NCI-H2107 (cell line): ENCODE measurements around the gene MFSD11.
"Not testable (repeated sequence)": the region's sequence is repeated elsewhere in the genome, so short reads cannot be mapped to it uniquely, and the experiment has no call there.

Experiments used
- DNase-seq: peaks from one replicate; lab custom pipeline; 2025; lab: John Stamatoyannopoulos, UW

Gene MFSD11

GRCh38 chr17:76726776-76727718, 10.9 kb upstream of the MFSD11 start, which contains the start of gene METTL23:
TSS of gene METTL23 (plus strand) at chr17:76726839. CDS start at chr17:76729711, 2,872 bp downstream.
- DNase-seq, result no peak

DNA sequence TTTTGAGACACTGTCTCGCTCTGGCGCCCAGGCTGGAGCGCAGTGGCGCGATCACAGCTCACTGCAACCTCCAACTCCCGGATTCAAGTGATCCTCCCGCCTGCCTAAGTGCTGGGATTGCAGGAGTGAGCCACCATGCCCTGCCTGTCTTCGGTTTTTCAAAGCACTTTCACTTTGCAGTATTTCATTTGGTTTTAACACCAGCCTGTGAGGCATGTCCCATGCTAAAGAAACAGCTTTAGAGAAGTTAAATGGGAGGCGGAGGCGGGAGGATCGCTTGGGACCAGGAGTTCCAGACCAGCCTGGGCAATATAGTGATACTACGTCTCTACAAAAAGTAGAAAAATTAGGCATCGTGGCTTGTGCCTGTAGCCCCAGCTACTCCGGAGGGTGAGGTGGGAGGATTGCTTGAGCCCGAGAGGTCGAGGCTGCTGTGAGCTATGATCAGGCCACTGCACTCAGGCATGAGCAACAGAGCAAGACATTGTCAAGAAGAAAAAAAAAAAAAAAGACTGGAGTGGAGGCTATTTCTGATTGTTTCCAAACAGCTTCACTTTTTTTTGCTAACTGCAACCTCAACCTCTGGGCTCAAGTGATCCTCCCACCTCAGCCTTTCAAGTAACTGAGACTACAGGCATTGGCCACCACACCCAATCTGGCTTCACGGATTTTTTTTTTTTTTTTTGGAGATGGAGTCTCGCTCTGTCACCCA, 10.0 kb upstream of the MFSD11 start:
- DNase-seq, result no peak

DNA sequence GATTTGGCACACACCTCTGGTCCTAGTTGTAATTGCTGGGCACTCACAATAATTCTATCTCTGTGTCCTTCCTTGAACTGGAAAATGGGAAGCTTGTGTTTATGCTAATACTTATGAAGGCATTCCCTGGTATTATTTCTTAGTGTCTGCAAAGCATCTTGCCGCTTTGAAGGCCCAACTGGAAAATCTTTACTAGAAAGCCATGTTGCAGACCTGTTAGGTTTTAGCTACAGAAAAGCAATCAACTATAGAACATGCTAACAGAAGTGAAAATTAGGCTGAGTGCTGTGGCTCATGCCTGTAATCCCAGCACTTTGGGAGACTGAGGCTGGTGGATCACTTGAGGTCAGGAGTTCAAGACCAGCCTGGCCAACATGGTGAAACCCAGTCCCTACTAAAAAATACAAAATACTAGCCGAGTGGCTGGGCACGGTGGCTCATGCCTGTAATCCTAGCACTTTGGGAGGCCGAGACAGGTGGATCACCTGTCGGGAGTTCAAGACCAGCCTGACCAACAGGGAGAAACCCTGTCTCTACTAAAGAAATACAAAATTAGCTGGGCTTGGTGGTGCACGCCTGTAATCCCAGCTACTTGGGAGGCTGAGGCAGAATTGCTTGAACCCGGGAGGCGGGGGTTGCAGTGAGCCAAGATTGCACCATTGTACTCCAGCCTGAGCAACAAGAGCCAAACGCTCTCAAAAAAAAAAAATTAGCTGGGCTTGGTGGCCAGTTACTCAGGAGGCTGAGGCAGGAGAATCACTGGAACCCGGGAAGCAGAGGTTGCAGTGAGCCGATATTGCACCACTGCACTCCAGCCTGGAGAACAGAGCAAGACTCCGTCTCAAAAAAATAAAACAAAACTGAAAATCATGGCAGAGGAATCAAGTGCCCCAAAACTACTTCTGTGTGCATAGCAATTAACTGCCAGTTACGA, 5.9 kb upstream of the MFSD11 start:
- DNase-seq, result not testable (repeated sequence)

DNA sequence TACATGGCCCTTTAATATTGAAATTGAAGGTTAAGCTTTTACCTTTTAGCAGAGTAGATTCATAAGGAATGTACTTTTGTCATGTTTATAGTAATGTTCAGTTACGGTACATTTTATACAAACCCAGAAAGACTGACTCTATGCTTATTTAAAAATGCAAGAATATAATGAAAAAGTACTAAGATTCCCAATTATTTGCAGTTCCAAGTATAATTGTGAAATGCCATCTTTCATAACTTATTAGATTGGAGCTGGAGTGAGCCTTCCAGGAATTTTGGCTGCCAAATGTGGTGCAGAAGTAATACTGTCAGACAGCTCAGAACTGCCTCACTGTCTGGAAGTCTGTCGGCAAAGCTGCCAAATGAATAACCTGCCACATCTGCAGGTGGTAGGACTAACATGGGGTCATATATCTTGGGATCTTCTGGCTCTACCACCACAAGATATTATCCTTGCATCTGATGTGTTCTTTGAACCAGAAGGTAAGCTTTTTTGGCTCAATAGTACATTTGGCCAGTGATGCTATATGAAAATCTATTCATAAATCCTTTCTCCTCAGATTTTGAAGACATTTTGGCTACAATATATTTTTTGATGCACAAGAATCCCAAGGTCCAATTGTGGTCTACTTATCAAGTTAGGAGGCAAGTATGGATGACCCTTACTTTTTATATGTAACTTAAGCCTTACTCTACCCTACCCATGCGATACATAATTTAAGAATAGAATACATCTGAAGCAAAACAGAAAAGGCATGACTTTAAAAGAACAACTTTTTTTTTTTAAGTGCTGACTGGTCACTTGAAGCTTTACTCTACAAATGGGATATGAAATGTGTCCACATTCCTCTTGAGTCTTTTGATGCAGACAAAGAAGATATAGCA, 4.9 kb upstream of the MFSD11 start:
- DNase-seq, result no peak

- DNase-seq, result no peak
These were observed 4.3 kb upstream of the MFSD11 start for GRCh38 chr17:76733618-76733957.

GRCh38 chr17:76734080-76734840, 3.7 kb upstream of the MFSD11 start:
- no peak for DNase-seq

DNA sequence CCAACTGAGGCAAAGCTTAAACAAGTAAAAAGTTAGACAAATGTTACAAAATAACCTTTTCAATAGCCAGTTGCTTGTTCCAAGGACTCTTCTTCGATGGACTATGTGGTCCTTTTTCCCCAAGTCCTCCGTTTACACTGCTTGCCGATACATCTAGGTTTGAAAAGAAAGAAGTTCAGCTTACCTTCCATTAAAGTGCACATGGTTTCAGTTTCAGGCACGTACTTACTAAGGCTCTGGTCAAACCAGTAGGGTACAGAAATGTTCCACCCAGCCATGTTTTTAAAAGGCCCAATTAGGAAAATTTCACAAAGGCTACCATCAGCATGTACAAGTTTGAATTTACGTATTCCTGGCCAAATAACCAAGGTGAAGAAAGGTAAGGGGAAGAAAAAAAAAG, 2.9 kb upstream of the MFSD11 start:
- DNase-seq, result no peak

DNA sequence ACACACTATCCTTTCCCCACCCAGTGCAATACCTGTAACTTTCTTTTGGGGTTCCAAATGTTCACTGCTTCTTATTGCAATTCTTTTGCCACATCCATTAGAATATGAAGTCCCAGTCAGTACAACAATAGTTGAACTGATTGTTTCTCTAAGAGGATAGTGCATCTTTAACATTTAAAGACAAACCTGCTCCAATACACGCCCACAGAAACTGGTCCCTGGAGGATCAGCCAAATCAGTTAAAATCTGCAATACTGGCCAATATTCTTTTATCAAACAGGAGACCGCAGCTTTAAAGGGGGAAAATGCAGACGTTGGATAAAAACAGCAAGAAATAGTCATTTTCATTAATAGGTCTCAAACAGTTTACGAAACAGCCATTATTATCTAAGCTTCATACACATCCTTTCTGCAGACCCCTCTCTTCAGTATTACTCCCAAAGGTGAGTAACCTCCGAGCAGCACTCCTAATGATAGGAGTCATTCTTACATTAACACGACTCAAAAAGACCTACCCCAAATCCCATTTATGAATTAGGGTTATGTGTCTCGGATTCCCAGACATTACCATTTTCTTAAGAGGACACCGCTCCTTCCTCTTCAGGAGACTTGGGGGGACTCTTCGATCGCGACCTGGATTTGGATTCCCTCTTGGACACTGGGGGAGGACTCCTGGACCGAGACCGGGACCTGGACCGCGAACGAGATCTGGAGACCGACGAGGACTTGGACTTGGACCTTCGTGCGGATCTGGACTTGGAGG, 2.2 kb upstream of the MFSD11 start:
- DNase-seq, result no peak

- no peak for DNase-seq
These were observed 1.4 kb upstream of the MFSD11 start for GRCh38 chr17:76736349-76737081.

- peak; percentile 98 for DNase-seq
These were observed 740 bp upstream of the MFSD11 start, which contains the start of gene SRSF2 for GRCh38 chr17:76737082-76737675. TSS of gene SRSF2 (minus strand) at chr17:76737331. CDS start at chr17:76737160, 171 bp downstream.

GRCh38 chr17:76738468-76738850, 540 bp downstream of the MFSD11 start:
- no peak for DNase-seq

- DNase-seq, result not testable (repeated sequence)
These were observed 1.7 kb downstream of the MFSD11 start for GRCh38 chr17:76739568-76740115.

- no peak for DNase-seq
These were observed 2.6 kb downstream of the MFSD11 start for GRCh38 chr17:76740329-76741118.

DNA sequence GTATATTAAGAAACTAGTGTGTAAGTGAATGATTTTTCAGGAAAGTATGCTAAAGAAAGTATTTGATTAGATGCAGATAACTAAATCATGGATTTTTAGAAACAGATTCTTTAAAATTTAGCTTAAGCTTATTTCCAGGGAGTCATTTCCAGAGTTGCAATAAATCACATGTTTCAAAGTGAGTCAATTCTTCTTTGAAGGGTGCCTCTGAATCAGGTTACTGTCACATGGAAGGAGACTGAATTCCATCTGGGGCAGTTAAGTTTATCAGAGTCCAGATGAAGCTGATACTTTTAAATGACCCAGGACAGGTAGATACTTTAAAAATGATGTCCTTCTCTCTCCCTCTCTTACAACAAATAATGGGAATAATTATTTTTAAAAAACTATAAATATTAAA, 5.0 kb downstream of the MFSD11 start:
- no peak for DNase-seq

GRCh38 chr17:76744747-76745146, 6.8 kb downstream of the MFSD11 start:
- no peak for DNase-seq

- DNase-seq, result not testable (repeated sequence)
These were observed 7.9 kb downstream of the MFSD11 start for GRCh38 chr17:76745785-76746184.

DNA sequence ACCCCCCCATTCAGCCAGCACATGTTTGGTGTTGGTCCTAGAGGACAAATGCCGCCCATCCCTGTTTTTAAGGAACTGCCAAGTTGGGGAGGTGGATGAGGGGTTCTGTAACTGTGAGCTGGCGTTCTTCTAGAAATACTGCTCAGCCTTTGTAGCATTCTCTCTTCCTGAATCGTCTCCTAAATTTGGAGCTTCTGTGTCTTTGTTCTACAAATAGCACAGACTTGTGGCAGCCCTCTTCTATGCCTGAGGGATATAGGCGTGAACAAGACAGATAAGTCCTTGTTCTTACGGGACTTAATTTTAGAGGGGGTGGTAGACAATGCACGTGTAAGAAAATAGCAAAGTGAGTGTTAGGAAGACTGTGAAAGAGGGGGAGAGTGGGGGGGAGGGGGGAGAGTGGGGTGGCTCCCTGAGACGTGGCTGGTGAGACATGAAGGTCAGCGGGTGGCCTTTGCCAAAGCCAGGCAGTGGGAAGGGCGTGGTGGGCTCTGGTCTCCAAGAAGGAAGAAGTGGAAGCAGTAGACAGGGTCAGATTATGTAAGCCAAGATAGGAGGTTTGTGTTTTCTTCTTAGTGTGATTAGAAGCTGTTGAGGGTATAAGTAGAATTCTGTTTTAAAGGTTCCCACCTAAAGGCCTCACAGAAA, 9.9 kb downstream of the MFSD11 start:
- DNase-seq, result no peak
